GM19452 (cell line): ENCODE data around the gene CORO1C.

Source experiments
- ATAC-seq: cut with Tn5 transposase; IDR thresholded peaks from one replicate; pipeline ENCODE4 v1.9.1; 2021; ENCODE audit not compliant: unreplicated experiment

CORO1C gene

GRCh38 chr12:108727868-108728735, 3.2 kb downstream of the CORO1C start:
- no peak for ATAC-seq

- ATAC-seq, result no peak
Observed at GRCh38 chr12:108727161-108727560, 4.2 kb downstream of the CORO1C start.

GRCh38 chr12:108724890-108725151, 6.5 kb downstream of the CORO1C start:
- no peak for ATAC-seq

- no peak for ATAC-seq
Observed at GRCh38 chr12:108724054-108724889, 7.0 kb downstream of the CORO1C start.

GRCh38 chr12:108722992-108723766, 8.1 kb downstream of the CORO1C start:
- ATAC-seq, result no peak

- no peak for ATAC-seq
Observed at GRCh38 chr12:108722463-108722862, 8.9 kb downstream of the CORO1C start.

GRCh38 chr12:108721824-108722223, 9.5 kb downstream of the CORO1C start:
- ATAC-seq, result no peak

GRCh38 chr12:108720757-108721514, 10.4 kb downstream of the CORO1C start:
- ATAC-seq, result no peak

- no peak for ATAC-seq
Observed at GRCh38 chr12:108717243-108717642, 14.1 kb downstream of the CORO1C start.

- no peak for ATAC-seq
Observed at GRCh38 chr12:108714866-108715265, 16.5 kb downstream of the CORO1C start.

- no peak for ATAC-seq
Observed at GRCh38 chr12:108713471-108713870, 17.8 kb downstream of the CORO1C start.

- ATAC-seq, result no peak
Observed at GRCh38 chr12:108712925-108713203, 18.5 kb downstream of the CORO1C start.

- no peak for ATAC-seq
Observed at GRCh38 chr12:108712165-108712924, 19.0 kb downstream of the CORO1C start.

- no peak for ATAC-seq
Observed at GRCh38 chr12:108711489-108712164, 19.7 kb downstream of the CORO1C start.

GRCh38 chr12:108709697-108710096, 21.6 kb downstream of the CORO1C start:
- ATAC-seq, result no peak

- no peak for ATAC-seq
Observed at GRCh38 chr12:108704527-108704926, 26.8 kb downstream of the CORO1C start.

- ATAC-seq, result no peak
Observed at GRCh38 chr12:108702595-108703320, 28.6 kb downstream of the CORO1C start.

- ATAC-seq, result no peak
Observed at GRCh38 chr12:108701779-108702441, 29.4 kb downstream of the CORO1C start.
